H1 (cell line): ENCODE data around the gene ABCC4. TPM values are rescaled to one million over a fixed set of nuclear protein-coding genes. Genes with fewer than 3 reads are reported as not detected.

Source experiments
- CTCF ChIA-PET: fragments of 300-600 bp; sonication (Branson Sonifier 250); formaldehyde crosslinking; loops from one replicate; lab custom pipeline; 2021; ENCODE audit not compliant: partially characterized antibody; lab: Charles Lee
- POLR2A ChIA-PET: fragments of 300-600 bp; sonication (Branson Sonifier 250); formaldehyde crosslinking; loops from one replicate; lab custom pipeline; 2021; ENCODE audit warnings: inconsistent platforms; ENCODE audit not compliant: partially characterized antibody; lab: Charles Lee
- DNase-seq, 2 experiments: peaks; one replicate each; pipeline versions ENCODE4 v3.0.0 to v3.0.0-alpha.2; 2010 to 2022; ENCODE audit warnings: low spot score in 2 of 2, low read depth in 1 of 2, mixed read lengths in 1 of 2
- FAIRE-seq: peaks from 2 replicates; lab custom pipeline; 2011; peaks lifted over from hg19 to GRCh38; lab: Jason Lieb, UNC
- H2AFZ ChIP-seq: 2 replicates; pipeline ENCODE4 v1.8.1; 2012; ENCODE audit warnings: low read length, inconsistent platforms
- H2AK5ac ChIP-seq: 2 replicates; pipeline ENCODE4 v1.6.1; 2013; ENCODE audit warnings: low read depth, low read length
- H2BK120ac ChIP-seq: replicated peaks from 2 replicates; pipeline ENCODE3; 2013; ENCODE audit warnings: low read depth, low read length, inconsistent platforms
- H2BK12ac ChIP-seq: 2 replicates; pipeline ENCODE4 v1.6.1; 2013; ENCODE audit warnings: low read depth, low read length
- H2BK15ac ChIP-seq: 2 replicates; pipeline ENCODE4 v1.6.1; 2013; ENCODE audit warnings: low read length
- H2BK20ac ChIP-seq: 2 replicates; pipeline ENCODE4 v1.6.1; 2013; ENCODE audit warnings: low read length
- H2BK5ac ChIP-seq: 2 replicates; pipeline ENCODE4 v1.6.1; 2013; ENCODE audit warnings: low read depth, low read length
- H3K14ac ChIP-seq: 2 replicates; pipeline ENCODE4 v1.6.1; 2013; ENCODE audit warnings: inconsistent platforms; ENCODE audit not compliant: insufficient read length
- H3K18ac ChIP-seq: 2 replicates; pipeline ENCODE4 v1.6.1; 2013; ENCODE audit warnings: low read length; ENCODE audit errors: extremely low read depth
- H3K23ac ChIP-seq: 2 replicates; pipeline ENCODE4 v1.6.1; 2013; ENCODE audit warnings: inconsistent platforms; ENCODE audit not compliant: insufficient read length
- H3K23me2 ChIP-seq: 2 replicates; pipeline ENCODE4 v1.6.1; 2013; ENCODE audit warnings: low read depth, low read length
- H3K27ac ChIP-seq: 2 replicates; pipeline ENCODE4 v1.6.1; 2011; ENCODE audit warnings: low read depth, low read length, inconsistent platforms
- H3K27me3 ChIP-seq, 4 experiments: replicated peaks in 1 of 4; 1 replicate in 1 of 4; 2 replicates in 3 of 4; pipeline versions ENCODE4 v1.6.1 to v1.8.1; 2011 to 2013; ENCODE audit warnings: low read length in 3 of 4, mild to moderate bottlenecking in 3 of 4, inconsistent platforms in 2 of 4, mixed read lengths in 2 of 4, moderate library complexity in 1 of 4; ENCODE audit not compliant: control insufficient read depth in 3 of 4, insufficient read depth in 3 of 4; ENCODE audit errors: extremely low read depth in 1 of 4
- H3K36me3 ChIP-seq, 4 experiments: 2 replicates each; pipeline versions ENCODE4 v1.6.1 to v1.8.1; 2011 to 2013; ENCODE audit warnings: mild to moderate bottlenecking in 4 of 4, low read length in 3 of 4, moderate library complexity in 2 of 4, control low read depth in 1 of 4, inconsistent platforms in 1 of 4; ENCODE audit not compliant: insufficient read depth in 4 of 4, control insufficient read depth in 2 of 4
- H3K4ac ChIP-seq: replicated peaks from 2 replicates; pipeline ENCODE3; 2013; ENCODE audit warnings: low read length, low read depth, mixed read lengths, inconsistent platforms; ENCODE audit not compliant: insufficient read length
- H3K4me1 ChIP-seq, 4 experiments: replicated peaks in 1 of 4; 1 replicate in 1 of 4; 2 replicates in 3 of 4; pipeline versions ENCODE4 v1.6.1 to v1.8.1; 2011 to 2013; ENCODE audit warnings: low read length in 3 of 4, inconsistent platforms in 2 of 4, mixed read lengths in 1 of 4; ENCODE audit not compliant: insufficient read depth in 4 of 4, control insufficient read depth in 3 of 4
- H3K4me2 ChIP-seq, 2 experiments: 2 replicates each; pipeline versions ENCODE4 v1.6.1 to v1.8.1; 2011 to 2013; ENCODE audit warnings: low read depth in 2 of 2, low read length in 2 of 2, control low read depth in 1 of 2, inconsistent platforms in 1 of 2, mild to moderate bottlenecking in 1 of 2; ENCODE audit not compliant: insufficient read depth in 1 of 2
- H3K4me3 ChIP-seq, 4 experiments: fragments of 200-600, 300-600 bp in 1 of 4; sonication (generic), shearing (Covaris generic), sonication (Bioruptor Twin) in 1 of 4; 2 replicates each; pipeline versions ENCODE4 v1.5.1 to v1.8.1; 2011 to 2016; ENCODE audit warnings: low read length in 4 of 4, low read depth in 3 of 4, control low read depth in 2 of 4, inconsistent platforms in 2 of 4, mild to moderate bottlenecking in 2 of 4, mixed read lengths in 1 of 4, moderate library complexity in 1 of 4; ENCODE audit not compliant: insufficient read depth in 2 of 4; ENCODE audit errors: extremely low read depth in 1 of 4
- H3K56ac ChIP-seq: replicated peaks from 2 replicates; pipeline ENCODE3; 2013; ENCODE audit warnings: low read depth, mild to moderate bottlenecking, mixed read lengths, low read length, inconsistent platforms; ENCODE audit not compliant: insufficient read length
- H3K79me1 ChIP-seq: 2 replicates; pipeline ENCODE4 v1.6.1; 2013; ENCODE audit warnings: low read depth, low read length, control low read depth
- H3K79me2 ChIP-seq, 2 experiments: 2 replicates each; pipeline versions ENCODE4 v1.6.1 to v1.8.1; 2012 to 2013; ENCODE audit warnings: low read length in 2 of 2, mild to moderate bottlenecking in 2 of 2, inconsistent platforms in 1 of 2; ENCODE audit not compliant: insufficient read depth in 2 of 2, control insufficient read depth in 1 of 2
- H3K9ac ChIP-seq, 4 experiments: replicated peaks in 1 of 4; 1 replicate in 1 of 4; 2 replicates in 3 of 4; pipeline versions ENCODE4 v1.6.1 to v1.8.1; 2011 to 2013; ENCODE audit warnings: low read depth in 3 of 4, low read length in 3 of 4, control low read depth in 2 of 4, mild to moderate bottlenecking in 2 of 4, moderate library complexity in 2 of 4, inconsistent platforms in 1 of 4; ENCODE audit errors: extremely low read depth in 1 of 4
- H3K9me3 ChIP-seq, 2 experiments: 2 replicates each; pipeline versions ENCODE4 v1.6.1 to v1.8.1; 2012 to 2013; ENCODE audit warnings: mild to moderate bottlenecking in 2 of 2, moderate library complexity in 2 of 2, control low read depth in 1 of 2, inconsistent platforms in 1 of 2, low read depth in 1 of 2, low read length in 1 of 2, mixed read lengths in 1 of 2; ENCODE audit not compliant: insufficient read depth in 2 of 2
- H4K20me1 ChIP-seq, 2 experiments: replicated peaks in 1 of 2; 2 replicates each; pipeline versions ENCODE3 to v1.8.1; 2011 to 2013; ENCODE audit warnings: inconsistent platforms in 2 of 2, low read length in 2 of 2, mild to moderate bottlenecking in 1 of 2; ENCODE audit not compliant: insufficient read depth in 2 of 2, control insufficient read depth in 1 of 2
- H4K5ac ChIP-seq: 2 replicates; pipeline ENCODE4 v1.6.1; 2013; ENCODE audit warnings: low read length, low read depth, mixed read lengths, inconsistent platforms; ENCODE audit not compliant: insufficient read length
- H4K8ac ChIP-seq: 2 replicates; pipeline ENCODE4 v1.8.0; 2013; ENCODE audit warnings: mild to moderate bottlenecking, moderate library complexity, low read length, inconsistent platforms; ENCODE audit not compliant: insufficient read depth; ENCODE audit errors: extremely low read depth
- H4K91ac ChIP-seq: replicated peaks from 2 replicates; pipeline ENCODE3; 2013; ENCODE audit warnings: low read length, mixed read lengths, inconsistent platforms; ENCODE audit not compliant: insufficient read length
- GABPA ChIP-seq: IDR thresholded peaks from 2 replicates; pipeline ENCODE4 v1.6.1; 2011; ENCODE audit warnings: mild to moderate bottlenecking, low read length, moderate library complexity, borderline replicate concordance; ENCODE audit not compliant: insufficient read depth
- GTF2F1 ChIP-seq: IDR thresholded peaks from 2 replicates; pipeline ENCODE4 v1.6.1; 2012; ENCODE audit warnings: low read depth, low read length, improper control_type of control experiment, borderline replicate concordance
- HDAC6 ChIP-seq: IDR thresholded peaks from one replicate; pipeline ENCODE4 v1.7.1; 2012; ENCODE audit warnings: low read depth, mild to moderate bottlenecking, inconsistent platforms, low read length, moderate library complexity
- NRF1 ChIP-seq: IDR thresholded peaks from 2 replicates; pipeline ENCODE4 v1.6.1; 2011; ENCODE audit warnings: mild to moderate bottlenecking, low read depth, low read length, improper control_type of control experiment
- POU5F1 ChIP-seq: IDR thresholded peaks from 2 replicates; pipeline ENCODE4 v1.6.1; 2011; ENCODE audit warnings: low read depth, mild to moderate bottlenecking, low read length, moderate library complexity
- RAD21 ChIP-seq, 2 experiments: IDR thresholded peaks in 1 of 2; conservative IDR thresholded peaks in 1 of 2; 2 replicates each; pipeline ENCODE4 v1.6.1; 2011; ENCODE audit warnings: low read depth in 2 of 2, low read length in 2 of 2, improper control_type of control experiment in 1 of 2, inconsistent platforms in 1 of 2, mild to moderate bottlenecking in 1 of 2, moderate library complexity in 1 of 2
- RBBP5 ChIP-seq: IDR thresholded peaks from 2 replicates; pipeline ENCODE4 v1.7.1; 2012; ENCODE audit warnings: low read depth, mild to moderate bottlenecking, inconsistent platforms, low read length, moderate library complexity, borderline replicate concordance
- RFX5 ChIP-seq: IDR thresholded peaks from 2 replicates; pipeline ENCODE4 v1.6.1; 2011; ENCODE audit warnings: low read depth, low read length, improper control_type of control experiment, borderline replicate concordance
- SP1 ChIP-seq: IDR thresholded peaks from 2 replicates; pipeline ENCODE4 v1.6.1; 2011; ENCODE audit warnings: low read depth, low read length
- SP2 ChIP-seq: IDR thresholded peaks from 2 replicates; pipeline ENCODE4 v1.6.1; 2012; ENCODE audit warnings: mild to moderate bottlenecking, low read length, inconsistent platforms
- TAF1 ChIP-seq: IDR thresholded peaks from 2 replicates; pipeline ENCODE4 v1.6.1; 2011; ENCODE audit warnings: mild to moderate bottlenecking, low read depth, low read length
- whole genome bisulfite sequencing, 2 experiments: shearing (Covaris generic) in 1 of 2; methylation state at CpG; one replicate each; pipeline versions ENCODE4 v1.1.6 to v1.1.7; 2013 to 2015; ENCODE audit warnings: low lambda C conversion rate in 2 of 2, mixed read lengths in 2 of 2, inconsistent platforms in 1 of 2, low coverage in 1 of 2, missing lambda C conversion rate in 1 of 2; ENCODE audit not compliant: insufficient replicate concordance in 2 of 2, insufficient coverage in 1 of 2, insufficient read length in 1 of 2; ENCODE audit errors: extremely low coverage in 1 of 2, missing lambda C conversion rate in 1 of 2; 5-methylcytosine and 5-hydroxymethylcytosine counted together
- polyA plus RNA-seq, 7 experiments: library from polyadenylated mRNA; depleted of rRNA in 3 of 7; stranded (reverse) in 5 of 7; unstranded in 2 of 7; fragments of >200 nt in 5 of 7; fragments of 200-250 nt in 2 of 7; gene quantifications; 1 replicate in 5 of 7; 2 replicates in 1 of 7; 4 replicates in 1 of 7; pipeline versions ENCODE4 v1.2.1 to v1.2.3, GENCODE V29; 2011 to 2013; ENCODE audit warnings: missing spikeins in 2 of 7, mixed read lengths in 2 of 7
- total RNA-seq: library from RNA; stranded (reverse); fragmentation: NEBNext Ultra II Directional; extraction: Animal tissue kit (Norgen Biotek cat#: 25700); gene quantifications from 2 replicates; pipeline ENCODE4 v1.2.1, GENCODE V29; 2021
- TF ChIP-seq, protein P1 (sequence below): IDR thresholded peaks from 2 replicates; pipeline ENCODE4 v1.6.1; 2011; ENCODE audit warnings: low read length, improper control_type of control experiment
- TF ChIP-seq, protein P2 (sequence below): IDR thresholded peaks from 2 replicates; pipeline ENCODE4 v1.6.1; 2012; ENCODE audit warnings: inconsistent platforms

ABCC4 gene
- total and polyA plus RNA-seq, 2 of the 8 experiments (the other 6 are each of a cell fraction or from before 2014, with no cell fraction given): 4.0 to 14.1 TPM

DNA sequence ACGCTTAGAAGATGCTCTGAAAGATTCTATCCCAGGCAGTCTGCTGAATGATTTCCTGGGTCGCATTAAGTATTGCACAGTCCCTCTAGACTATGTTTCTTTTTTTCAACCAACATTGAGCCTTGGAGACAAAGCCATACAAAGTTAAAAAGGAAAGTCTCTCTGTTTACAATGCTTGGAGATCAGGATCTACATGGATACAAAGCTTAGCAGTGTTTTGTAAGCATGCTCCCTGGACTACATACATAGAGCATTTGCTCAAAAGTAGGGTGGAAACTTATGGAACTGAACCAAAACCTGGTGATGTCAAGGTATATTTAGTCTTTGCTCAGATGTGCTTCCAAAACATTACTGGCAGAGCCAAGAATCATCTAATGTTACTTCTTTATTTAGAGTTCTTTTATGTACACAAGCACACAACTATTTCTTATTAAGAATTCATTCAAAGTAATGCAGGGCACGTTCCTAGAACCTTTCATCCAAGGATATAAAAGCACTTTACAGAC lies 241.2 kb downstream of the ABCC4 start:
- no peak overlapping the region for H2BK5ac ChIP-seq
- peaks cover 0 to 2% (median 0%) of the 10 kb centered on the region in 4 experiments; a peak in 1 of 7 replicates for H3K4me1 ChIP-seq
- H3K27me3 ChIP-seq: no peaks in the 10 kb centered on the region
- H3K23me2 ChIP-seq: no peaks in the 10 kb centered on the region
- no peaks in the 10 kb centered on the region for H4K20me1 ChIP-seq
- H3K14ac ChIP-seq: no peak overlapping the region
- no peak overlapping the region for H2BK15ac ChIP-seq
- H2AK5ac ChIP-seq: no peak overlapping the region
- H3K23ac ChIP-seq: no peak overlapping the region
- H2BK12ac ChIP-seq: no peak overlapping the region
- FAIRE-seq (no peak), DNase-seq (no peak)
- no peak overlapping the region for H4K5ac ChIP-seq
- no peak overlapping the region for H3K27ac ChIP-seq
- no peak overlapping the region for H2AFZ ChIP-seq
- H4K8ac ChIP-seq: no peak overlapping the region
- H3K4me3 ChIP-seq: no peak overlapping the region
- no peaks in the 10 kb centered on the region for H3K79me2 ChIP-seq
- H2BK20ac ChIP-seq: no peak overlapping the region
- no peak overlapping the region for H4K91ac ChIP-seq
- H3K18ac ChIP-seq: no peak overlapping the region
- POLR2A ChIA-PET: no interaction called here
- H3K56ac ChIP-seq: no peak overlapping the region
- H3K9me3 ChIP-seq: no peaks in the 10 kb centered on the region
- H3K36me3 ChIP-seq: no peaks in the 10 kb centered on the region
- no peaks in the 10 kb centered on the region for H3K79me1 ChIP-seq
- no peak overlapping the region for H3K4me2 ChIP-seq
- CTCF ChIA-PET: no interaction called here
- H3K9ac ChIP-seq: no peak overlapping the region
- no peak overlapping the region for H2BK120ac ChIP-seq
- no peak overlapping the region for H3K4ac ChIP-seq
- WGBS, 2 experiments: 88% methylated on average over 3 of the region's 3 CpGs; no CpG with 5 or more reads in 1 of the 2 experiments
- TF ChIP-seq TAF1 (no peak), SP2 (no peak), GTF2F1 (no peak), RBBP5 (no peak), RAD21 (IDR thresholded peaks at IDR 0.05 in 1 of 2, conservative IDR thresholded peaks at IDR 0.05 in 1 of 2; ENCODE audit: low read depth in 2 of 2, low read length in 2 of 2) (no peak), GABPA (no peak), POU5F1 (no peak), NRF1 (no peak), RFX5 (no peak), HDAC6 (no peak), SP1 (no peak)
- TF ChIP-seq, protein P1, sequence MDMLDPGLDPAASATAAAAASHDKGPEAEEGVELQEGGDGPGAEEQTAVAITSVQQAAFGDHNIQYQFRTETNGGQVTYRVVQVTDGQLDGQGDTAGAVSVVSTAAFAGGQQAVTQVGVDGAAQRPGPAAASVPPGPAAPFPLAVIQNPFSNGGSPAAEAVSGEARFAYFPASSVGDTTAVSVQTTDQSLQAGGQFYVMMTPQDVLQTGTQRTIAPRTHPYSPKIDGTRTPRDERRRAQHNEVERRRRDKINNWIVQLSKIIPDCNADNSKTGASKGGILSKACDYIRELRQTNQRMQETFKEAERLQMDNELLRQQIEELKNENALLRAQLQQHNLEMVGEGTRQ: no peak
- TF ChIP-seq, protein P2, sequence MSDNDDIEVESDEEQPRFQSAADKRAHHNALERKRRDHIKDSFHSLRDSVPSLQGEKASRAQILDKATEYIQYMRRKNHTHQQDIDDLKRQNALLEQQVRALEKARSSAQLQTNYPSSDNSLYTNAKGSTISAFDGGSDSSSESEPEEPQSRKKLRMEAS: no peak
